Kidney (tissue), 14 donors: ENCODE measurements around the gene FGFR1OP2. TPM values are rescaled to one million over a fixed set of nuclear protein-coding genes. Genes with fewer than 3 reads are reported as not detected.

ENCODE experiments used
- DNase-seq, 5 donors: peaks; one replicate each; pipeline ENCODE4 v3.0.0-alpha.2; 2013 to 2020
- FAIRE-seq: peaks from 2 replicates; lab custom pipeline; 2012; peaks lifted over from hg19 to GRCh38; lab: Jason Lieb, UNC
- H3K27ac ChIP-seq, 2 donors: one replicate each; pipeline ENCODE4 v1.7.0; 2013; ENCODE audit warnings: low read depth in 2 of 2, low read length in 2 of 2, inconsistent platforms in 1 of 2
- H3K27me3 ChIP-seq: one replicate; pipeline ENCODE4 v1.7.1; 2013; ENCODE audit warnings: low read length, inconsistent platforms; ENCODE audit not compliant: control insufficient read depth, insufficient read depth
- H3K36me3 ChIP-seq, 3 donors: one replicate each; pipeline versions ENCODE4 v1.7.0 to v1.7.1; 2013; ENCODE audit warnings: low read length in 3 of 3, control low read depth in 1 of 3, inconsistent platforms in 1 of 3; ENCODE audit not compliant: insufficient read depth in 3 of 3, control insufficient read depth in 2 of 3
- H3K4me1 ChIP-seq, 3 donors: one replicate each; pipeline versions ENCODE4 v1.7.0 to v1.7.1; 2013; ENCODE audit warnings: low read length in 3 of 3, inconsistent platforms in 1 of 3, low read depth in 1 of 3; ENCODE audit not compliant: control insufficient read depth in 2 of 3, insufficient read depth in 2 of 3
- H3K4me3 ChIP-seq, 3 donors: one replicate each; pipeline versions ENCODE4 v1.7.0 to v1.8.1; 2013; ENCODE audit warnings: low read length in 3 of 3, control low read depth in 1 of 3, inconsistent platforms in 1 of 3
- H3K9ac ChIP-seq, 3 donors: one replicate each; pipeline versions ENCODE4 v1.7.0 to v1.7.1; 2013; ENCODE audit warnings: low read length in 3 of 3, control low read depth in 1 of 3, inconsistent platforms in 1 of 3
- H3K9me3 ChIP-seq, 3 donors: one replicate each; pipeline versions ENCODE4 v1.7.0 to v1.7.1; 2013; ENCODE audit warnings: low read length in 3 of 3, control low read depth in 1 of 3, inconsistent platforms in 1 of 3; ENCODE audit not compliant: control insufficient read depth in 2 of 3, insufficient read depth in 1 of 3
- CTCF ChIP-seq: IDR thresholded peaks from 3 replicates; pipeline ENCODE4 v1.5.1; 2012; ENCODE audit warnings: mild to moderate bottlenecking, moderate library complexity, borderline replicate concordance; ENCODE audit not compliant: insufficient read depth; ENCODE audit errors: extremely low read depth
- intact Hi-C: fragments of 100-400 bp; cut with DNase I; formaldehyde crosslinking; loops from one replicate; pipeline ENCODE4 v1.11.1; 2022
- polyA plus RNA-seq: library from polyadenylated mRNA; stranded (reverse); fragments of 350-450 nt; fragmentation: Illumina TruSeq; extraction: RNeasy Lipid Tissue Mini Kit (QIAGEN cat#74804); gene quantifications from one replicate; pipeline ENCODE4 v1.2.3, GENCODE V29; 2014; ENCODE audit warnings: low read depth, low replicate concordance; ENCODE audit not compliant: insufficient read depth
- total RNA-seq: library from RNA; stranded (reverse); fragmentation: NEBNext Ultra II Directional; extraction: Animal tissue kit (Norgen Biotek cat#: 25700); gene quantifications from one replicate; pipeline ENCODE4 v1.2.1, GENCODE V29; 2021
- donor health status: control.
- donor health status: control.
- donor health status: control.
- donor health status: control.
- donor health status: control.
- donor health status: DM: yes; HTN: yes; CAD: no.
- donor health status: Normal renal cell carcinoma (clear cell type).

Gene FGFR1OP2
- total and polyA plus RNA-seq, 2 donors from 2014 or later: 28.6 to 47.1 TPM

- Histone ChIP-seq H3K27ac (peak overlapping the region; percentile 84 to 97), H3K4me1 (peaks cover 2 to 19% (median 9%) of the 10 kb centered on the region in 3 donors), H3K9me3 (no peaks in the 10 kb centered on the region), H3K36me3 (no peaks in the 10 kb centered on the region), H3K4me3 (peak overlapping the region; percentile 51 to 90 (median 83)), H3K27me3 (no peaks in the 10 kb centered on the region), H3K9ac (peak overlapping the region in 2 of 3 donors; percentile 74 to 86)
- TF ChIP-seq CTCF: no peak
- intact Hi-C loops: no loop called here
- FAIRE-seq: no peak
- no peak for DNase-seq
Observed at GRCh38 chr12:27014859-27015729, 76.8 kb downstream of the FGFR1OP2 start.

GRCh38 chr12:27015730-27016076 is 77.4 kb downstream of the FGFR1OP2 start:
- no peak overlapping the region for H3K4me3 ChIP-seq
- intact Hi-C loops: no loop called here
- no peak overlapping the region for H3K9ac ChIP-seq
- H3K36me3 ChIP-seq: no peaks in the 10 kb centered on the region
- DNase-seq: peak in 1 of 5 donors; percentile 44
- H3K27me3 ChIP-seq: no peaks in the 10 kb centered on the region
- peak; percentile 33 for TF ChIP-seq CTCF
- no peak overlapping the region for H3K27ac ChIP-seq
- H3K4me1 ChIP-seq: peaks cover 2 to 19% (median 9%) of the 10 kb centered on the region in 3 donors
- FAIRE-seq: peak; percentile 63
- no peaks in the 10 kb centered on the region for H3K9me3 ChIP-seq

Other genes with a start within 250 kb of the FGFR1OP2 start
- 56.9 TPM for gene ITPR2, start 105.3 kb upstream of the FGFR1OP2 start, total RNA-seq
- 5.7 TPM for gene ITPR2, start 105.3 kb upstream of the FGFR1OP2 start, polyA plus RNA-seq
- 11.6 TPM for gene INTS13, start 489 bp upstream of the FGFR1OP2 start, total RNA-seq
- gene INTS13, start 489 bp upstream of the FGFR1OP2 start, polyA plus RNA-seq: 17.2 TPM
- gene TM7SF3, start 75.9 kb downstream of the FGFR1OP2 start, total RNA-seq: 63.1 TPM
- 70.1 TPM for gene TM7SF3, start 75.9 kb downstream of the FGFR1OP2 start, polyA plus RNA-seq
- gene MED21, start 84.1 kb downstream of the FGFR1OP2 start, total RNA-seq: 57.1 TPM
- gene MED21, start 84.1 kb downstream of the FGFR1OP2 start, polyA plus RNA-seq: 39.5 TPM
- not detected for gene C12orf71, start 144.1 kb downstream of the FGFR1OP2 start, total RNA-seq
- not detected for gene C12orf71, start 144.1 kb downstream of the FGFR1OP2 start, polyA plus RNA-seq